HG03432 (cell line): ENCODE measurements around the gene UBR2.

Experiments used
- ATAC-seq: cut with Tn5 transposase; IDR thresholded peaks from one replicate; pipeline ENCODE4 v1.9.1; 2021; ENCODE audit warnings: mild to moderate bottlenecking, moderate library complexity; ENCODE audit not compliant: unreplicated experiment

Gene UBR2

DNA sequence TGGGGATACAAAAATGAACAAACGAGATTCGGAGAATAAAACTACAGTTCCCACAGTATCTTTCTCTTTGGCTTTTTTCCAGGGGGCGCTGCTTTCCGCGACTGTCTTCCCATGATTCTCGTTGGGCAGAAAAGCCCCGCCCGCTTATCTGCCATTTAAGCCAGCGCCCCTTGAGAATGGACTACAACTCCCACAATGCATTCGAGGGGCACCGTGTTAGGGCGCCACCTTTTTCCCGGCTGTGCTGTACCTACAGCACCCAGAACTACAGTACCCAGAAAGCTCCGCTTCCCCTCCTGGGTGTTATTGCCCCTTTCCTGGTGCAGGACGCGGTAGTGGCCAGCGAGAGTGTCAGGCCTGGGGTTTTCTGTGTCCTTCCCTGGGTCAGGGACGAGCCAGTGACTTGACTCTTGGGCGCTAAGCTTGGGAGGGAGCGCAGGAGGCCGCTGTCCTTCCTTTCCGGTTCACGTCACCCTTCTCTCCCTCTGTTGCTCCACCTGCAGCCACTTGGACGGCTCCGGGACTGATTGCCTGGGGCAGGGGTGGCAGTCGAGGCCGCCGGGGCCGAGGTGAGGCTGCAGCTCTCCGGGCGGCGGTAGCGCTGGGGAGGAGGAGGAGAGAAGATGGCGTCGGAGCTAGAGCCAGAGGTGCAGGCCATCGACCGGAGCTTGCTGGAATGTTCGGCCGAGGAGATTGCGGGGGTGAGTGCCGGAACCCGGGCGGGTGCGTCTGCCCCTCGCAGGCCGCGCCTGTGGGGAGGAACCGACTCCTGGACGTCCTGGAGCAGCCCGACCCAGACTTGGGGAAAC is at the start of gene UBR2:
UBR2 (plus strand) TSS at position 333 of the 809 bp plus-strand sequence; CDS start at position 624, 291 bp downstream.
- ATAC-seq: peak; percentile 94

DNA sequence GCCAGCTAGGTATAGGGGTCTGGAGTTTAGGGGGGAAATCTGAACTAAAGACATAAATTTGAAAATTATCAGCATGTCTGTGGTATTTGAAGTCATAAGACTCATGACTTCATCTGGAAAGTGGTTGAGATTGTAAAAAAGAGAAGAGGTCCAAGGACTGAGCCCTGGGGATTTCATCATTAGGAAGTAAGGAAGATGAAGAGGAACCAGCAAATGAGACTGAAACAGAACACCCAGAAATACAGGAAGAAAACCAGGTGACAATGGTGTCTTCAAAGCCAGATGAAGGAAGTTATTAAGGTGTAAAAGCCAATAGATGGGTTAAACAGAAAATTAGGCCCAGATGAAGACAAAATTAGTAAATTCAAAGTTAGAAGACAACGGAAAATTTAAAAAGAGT is 49.1 kb upstream of the UBR2 start:
- no peak for ATAC-seq

DNA sequence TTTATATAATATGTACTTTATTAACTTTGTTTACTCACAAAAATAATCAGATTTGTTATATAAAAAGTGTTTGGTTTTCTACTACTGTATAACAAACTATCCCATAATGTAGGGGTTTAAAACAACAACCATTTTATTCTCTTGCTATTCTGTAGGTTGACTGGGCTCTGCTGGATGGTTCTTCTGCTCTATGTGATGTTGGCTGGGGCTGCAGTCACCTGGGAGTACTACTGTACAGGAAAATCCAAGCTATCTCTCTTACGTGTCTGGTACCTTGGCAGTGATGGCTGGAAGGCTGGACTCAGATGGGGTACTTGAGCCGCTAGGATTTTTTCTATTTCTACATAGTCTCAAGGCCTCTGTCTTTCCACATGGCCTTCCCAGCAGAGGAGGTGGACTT is 44.0 kb upstream of the UBR2 start:
- ATAC-seq: no peak

DNA sequence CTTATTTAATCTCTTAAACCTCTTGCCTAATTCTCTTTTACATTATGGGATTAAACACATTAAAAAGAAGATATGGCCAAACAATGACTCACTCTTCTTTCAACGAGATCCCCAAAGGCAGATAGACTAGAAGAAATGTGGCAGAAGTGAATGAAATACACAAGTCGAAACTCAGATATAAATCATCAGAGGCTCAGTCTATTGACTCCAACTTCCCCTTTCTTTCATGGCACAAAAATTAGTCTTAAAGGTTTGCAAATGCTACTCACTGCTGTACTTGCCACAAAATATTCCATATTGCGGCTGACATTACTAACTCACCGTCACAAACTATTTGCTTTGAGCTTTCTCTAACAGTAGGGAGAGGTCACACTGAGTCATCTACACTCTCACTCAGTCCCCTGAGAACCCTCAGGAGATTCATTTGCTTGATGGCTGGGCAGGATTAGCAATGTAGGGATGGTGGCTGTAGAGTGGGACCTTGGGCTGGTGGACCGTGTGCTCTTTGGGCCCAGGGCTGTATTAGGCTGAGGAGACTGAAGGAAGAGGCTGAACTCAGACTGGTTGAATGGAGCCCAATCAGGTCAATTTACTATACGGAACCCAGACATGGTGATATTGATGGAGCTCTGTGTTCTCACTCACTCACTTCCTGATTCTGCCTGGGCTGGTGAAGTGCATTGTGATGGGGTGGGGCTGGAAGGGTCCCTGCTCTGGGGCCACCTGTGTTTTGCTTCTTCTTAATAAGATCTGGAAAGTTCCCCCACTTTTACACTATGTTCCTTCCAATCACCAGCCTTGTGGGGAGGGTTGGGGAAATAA is 42.8 kb upstream of the UBR2 start:
- peak; percentile 76 for ATAC-seq

DNA sequence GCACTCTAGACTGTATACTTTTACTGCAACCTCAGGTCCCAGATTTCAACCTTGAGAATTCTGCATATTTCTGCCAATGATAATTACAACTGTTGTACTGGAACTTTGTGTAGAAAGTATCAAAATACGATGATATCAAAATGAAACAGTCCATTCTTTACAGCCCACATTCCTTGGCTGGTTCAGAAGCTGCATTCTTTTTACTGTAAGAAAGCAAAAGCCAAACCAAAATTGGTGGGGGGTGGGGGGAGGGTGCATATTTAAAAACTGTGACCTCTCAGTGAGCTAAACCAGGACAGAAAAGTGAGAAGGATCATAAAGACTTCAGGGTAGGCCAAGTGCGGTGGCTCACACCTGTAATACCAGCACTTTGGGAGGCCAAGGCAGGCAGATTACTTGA is 41.8 kb upstream of the UBR2 start:
- ATAC-seq: no peak

DNA sequence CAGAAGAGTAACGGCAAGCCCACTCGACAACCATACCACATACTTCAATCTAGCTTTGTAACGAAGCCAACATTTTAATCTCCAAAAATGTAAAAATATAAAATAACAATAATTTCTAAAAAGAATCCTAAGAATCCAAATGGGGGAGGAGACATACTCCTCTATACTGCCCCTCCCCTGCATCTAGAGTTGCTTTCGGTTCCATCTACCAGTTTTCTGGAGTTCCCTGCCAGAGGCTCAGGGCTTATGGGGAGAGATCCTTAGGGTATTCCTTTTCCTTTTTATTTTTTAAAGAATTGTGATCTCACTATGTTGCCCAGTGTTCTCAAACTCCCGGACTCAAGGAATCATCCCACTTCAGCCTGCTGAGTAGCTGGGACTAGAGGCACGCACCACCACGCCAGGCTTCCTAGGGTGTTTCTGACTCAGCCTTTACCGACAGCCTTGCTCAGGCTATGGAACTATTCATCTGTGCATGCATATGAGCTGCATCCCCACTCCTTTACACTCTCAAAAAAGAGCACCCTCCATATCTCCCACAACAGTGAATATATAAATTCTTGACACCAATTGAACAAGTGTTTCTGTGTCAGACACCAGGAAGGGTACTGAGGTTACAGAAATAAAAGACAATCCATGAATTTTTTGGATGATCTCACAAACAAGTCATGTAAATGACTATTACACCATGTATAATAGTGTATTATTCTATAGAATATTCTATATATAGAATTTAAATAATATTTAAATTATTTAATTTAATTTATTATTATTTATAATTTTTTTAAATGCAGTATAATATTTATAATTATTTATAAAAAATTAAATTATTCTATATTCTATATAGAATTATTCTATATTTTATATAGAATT is 40.7 kb upstream of the UBR2 start:
- no peak for ATAC-seq

DNA sequence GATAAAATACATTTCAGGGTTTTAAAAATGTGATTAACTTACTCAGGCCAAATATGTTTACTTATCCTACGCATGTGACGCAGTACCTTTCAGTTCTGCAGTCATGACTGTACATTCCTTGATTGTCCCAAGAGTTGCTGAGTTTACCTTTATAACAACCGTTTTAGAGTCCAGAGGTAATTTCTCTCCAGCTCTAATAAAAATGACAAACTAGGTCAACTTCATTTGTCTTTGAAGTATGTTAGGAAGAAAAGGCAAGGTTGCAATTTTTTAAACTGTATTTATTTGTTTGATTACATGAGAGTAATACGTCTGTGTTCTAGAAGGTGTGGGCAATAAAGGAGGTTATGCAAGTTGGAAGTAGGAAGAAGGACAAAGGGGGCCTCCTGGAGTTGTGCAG is 38.6 kb upstream of the UBR2 start:
- ATAC-seq: no peak

DNA sequence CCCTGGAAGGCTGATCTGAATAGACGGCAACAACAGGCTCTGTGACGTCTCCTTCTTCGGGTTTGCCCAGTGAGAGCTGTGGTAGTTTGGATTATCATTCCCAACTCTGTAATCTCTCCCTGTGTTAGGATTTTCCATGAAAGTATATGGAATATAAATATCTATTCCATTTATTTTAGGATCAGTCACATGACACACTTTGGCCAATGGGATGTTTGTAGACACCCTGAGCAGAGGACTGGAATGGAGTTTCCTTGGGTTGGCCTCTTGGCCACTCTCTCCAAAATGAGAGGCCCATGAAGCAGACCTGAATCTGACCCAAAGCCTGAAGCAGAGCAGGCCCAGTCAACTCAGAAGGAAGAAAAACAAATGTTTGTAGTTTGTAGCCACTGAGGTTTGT is 37.2 kb upstream of the UBR2 start:
- no peak for ATAC-seq

DNA sequence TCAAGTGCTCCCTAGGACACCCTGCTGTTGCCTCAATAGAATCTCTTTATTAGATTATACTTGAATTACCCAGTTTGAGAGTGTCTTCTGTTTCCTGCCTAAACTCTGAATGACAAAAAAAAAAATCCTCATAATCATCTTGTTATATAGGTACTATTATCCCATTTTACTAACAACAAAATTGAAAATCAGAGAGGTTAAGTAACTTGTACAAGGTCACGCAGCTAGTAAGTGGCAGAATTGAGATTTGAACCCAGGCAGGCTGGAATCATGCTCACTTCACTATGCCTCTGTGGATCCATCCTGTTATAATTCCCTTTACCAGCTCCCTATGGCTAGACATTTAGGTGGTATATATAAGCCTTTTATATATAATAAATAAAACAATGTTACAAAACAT is 36.6 kb upstream of the UBR2 start:
- no peak for ATAC-seq

DNA sequence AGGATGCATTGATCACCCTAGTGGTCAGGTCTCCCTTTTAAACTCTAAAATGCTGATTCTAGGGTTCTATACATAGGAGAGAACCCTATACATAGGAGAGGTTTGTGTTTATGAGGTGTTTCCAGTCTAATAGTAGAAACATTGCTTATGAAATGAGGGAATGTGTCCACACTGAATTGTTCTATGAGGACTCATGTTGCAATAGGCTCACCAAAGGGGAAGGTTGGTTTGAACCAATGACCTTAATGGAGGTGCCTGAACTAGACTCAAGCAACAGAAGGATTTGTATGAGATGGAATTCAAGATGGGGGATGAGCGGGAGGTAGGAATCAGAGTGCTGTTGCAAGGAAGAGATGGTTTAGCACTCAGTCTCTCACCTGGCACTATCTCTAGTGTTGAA is 33.5 kb upstream of the UBR2 start:
- ATAC-seq: no peak

DNA sequence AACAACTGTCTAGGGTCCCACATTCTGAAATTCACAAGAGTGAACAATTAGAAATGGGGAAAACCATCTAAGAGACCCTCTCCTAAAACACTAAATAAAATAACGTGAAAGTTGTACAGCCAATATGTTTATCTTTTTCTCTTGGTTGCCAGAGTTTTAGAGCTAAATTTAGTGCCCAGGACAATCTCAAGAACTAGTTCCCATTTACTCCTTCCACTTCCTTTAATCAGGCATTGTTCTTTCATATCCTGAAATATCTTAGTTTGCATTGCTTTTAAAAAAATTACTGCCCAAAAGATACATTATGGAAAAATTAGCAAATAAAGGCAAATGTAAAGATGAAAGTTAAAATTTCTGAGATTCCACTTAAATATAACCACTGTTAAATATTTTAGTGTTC is 33.1 kb upstream of the UBR2 start:
- no peak for ATAC-seq

DNA sequence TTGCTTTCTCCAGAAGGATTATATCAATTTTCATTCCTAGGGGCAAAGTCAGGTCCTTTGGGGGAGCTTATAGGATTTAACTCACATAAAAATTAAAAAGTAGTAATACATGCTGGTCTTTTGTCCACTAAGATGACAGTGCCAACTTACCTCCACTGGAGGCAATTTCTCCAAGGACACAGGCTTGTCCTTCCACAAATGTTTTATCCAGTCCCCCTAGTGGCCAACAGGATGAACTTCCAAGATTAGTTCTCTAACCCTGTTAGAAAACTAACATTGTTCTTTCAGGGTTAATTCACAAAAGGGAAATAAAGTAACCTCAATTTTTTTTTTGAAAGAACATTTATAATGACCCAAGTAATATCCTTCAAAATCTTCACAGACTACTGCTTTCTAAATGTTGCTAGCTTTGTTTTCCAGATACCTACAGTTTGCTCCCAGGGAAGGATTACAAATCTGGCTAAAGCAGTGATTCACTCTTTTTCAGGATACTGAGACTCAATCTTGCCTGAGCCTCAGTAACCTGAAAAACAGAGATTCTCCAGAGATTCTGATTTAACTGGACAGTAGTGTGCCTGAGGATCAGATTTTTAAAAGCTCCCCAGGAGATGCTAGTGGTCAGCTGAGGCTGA is 31.7 kb upstream of the UBR2 start:
- ATAC-seq: no peak

DNA sequence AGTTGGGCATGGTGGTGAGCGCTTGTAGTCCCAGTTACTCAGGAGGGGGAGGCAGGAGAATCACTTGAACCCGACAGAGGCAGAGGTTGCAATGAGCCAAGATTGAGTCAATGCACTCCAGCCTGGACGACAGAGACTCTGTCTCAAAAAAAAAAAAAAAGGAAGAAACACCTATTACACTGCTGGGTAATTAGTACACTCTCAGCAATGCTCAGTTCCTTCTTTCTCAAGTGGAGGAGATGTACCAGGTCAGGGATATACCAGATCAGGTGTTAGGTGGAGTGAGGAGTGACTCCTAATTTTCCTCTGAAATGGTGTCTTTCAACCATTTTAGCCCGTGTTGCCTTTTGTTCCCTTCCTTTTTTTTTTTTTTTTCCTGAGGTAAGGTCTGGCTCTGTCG is 30.0 kb upstream of the UBR2 start:
- no peak for ATAC-seq

DNA sequence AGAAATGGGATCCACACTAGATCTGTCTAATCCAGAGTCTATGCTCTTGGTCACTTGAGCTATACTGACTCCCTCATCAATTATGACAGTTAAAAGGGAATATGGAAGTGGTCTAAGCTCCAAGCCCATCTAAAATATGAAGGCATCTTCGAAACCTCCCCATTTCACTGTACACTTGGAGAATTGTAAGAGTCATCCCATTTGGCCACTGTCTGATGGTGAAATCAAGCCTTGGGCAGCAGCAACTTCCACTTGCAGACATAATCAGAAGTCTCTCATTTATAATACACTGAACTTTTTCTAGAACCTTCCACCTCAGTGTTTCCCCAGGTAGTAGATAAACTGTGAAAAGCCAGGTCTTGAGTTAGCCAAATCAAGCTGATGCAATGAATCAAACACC is 26.3 kb upstream of the UBR2 start:
- ATAC-seq: no peak

DNA sequence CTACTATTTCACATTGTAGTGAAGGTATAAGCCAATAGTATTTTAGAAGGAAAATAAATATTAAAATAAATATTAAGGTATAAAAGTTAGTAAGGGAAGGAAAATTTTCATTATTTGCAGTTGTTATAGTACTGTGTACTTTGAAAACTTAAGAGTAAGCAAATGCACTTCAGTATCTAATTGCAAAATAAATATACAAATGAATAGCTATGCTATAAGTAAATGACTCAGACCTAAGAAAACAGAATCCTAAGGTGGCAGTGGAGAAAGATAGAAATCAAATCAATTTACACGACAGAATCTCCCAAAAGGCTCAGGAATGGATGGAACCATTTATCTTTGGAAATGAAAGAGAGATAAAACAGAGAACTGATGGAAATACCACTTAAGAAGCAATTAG is 24.7 kb upstream of the UBR2 start:
- no peak for ATAC-seq

DNA sequence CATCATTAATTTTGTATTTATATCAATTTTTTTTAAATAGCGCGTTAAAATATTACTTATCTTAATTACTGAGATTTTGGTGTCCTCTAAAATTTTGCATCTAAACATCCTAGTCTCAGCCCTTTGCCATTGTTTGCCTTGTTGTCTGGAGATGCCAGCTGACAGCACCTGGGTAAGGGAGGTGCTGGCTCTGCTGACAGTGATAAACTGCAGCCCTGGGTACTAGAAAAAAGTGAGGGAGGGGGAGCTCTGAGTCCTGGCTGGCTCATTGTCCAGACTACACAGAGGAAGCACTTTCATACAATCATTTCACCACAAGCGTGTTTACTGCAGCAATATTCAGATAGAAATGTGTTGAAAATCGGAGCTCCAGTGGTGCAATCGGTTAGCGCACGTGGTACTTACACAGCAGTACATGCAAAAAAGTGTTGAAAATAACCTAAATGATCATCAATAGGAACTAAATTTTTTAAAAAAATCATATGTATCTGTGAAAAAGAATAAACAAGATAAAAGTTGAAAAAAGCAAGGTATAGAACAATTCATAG is 18.5 kb upstream of the UBR2 start:
- no peak for ATAC-seq

DNA sequence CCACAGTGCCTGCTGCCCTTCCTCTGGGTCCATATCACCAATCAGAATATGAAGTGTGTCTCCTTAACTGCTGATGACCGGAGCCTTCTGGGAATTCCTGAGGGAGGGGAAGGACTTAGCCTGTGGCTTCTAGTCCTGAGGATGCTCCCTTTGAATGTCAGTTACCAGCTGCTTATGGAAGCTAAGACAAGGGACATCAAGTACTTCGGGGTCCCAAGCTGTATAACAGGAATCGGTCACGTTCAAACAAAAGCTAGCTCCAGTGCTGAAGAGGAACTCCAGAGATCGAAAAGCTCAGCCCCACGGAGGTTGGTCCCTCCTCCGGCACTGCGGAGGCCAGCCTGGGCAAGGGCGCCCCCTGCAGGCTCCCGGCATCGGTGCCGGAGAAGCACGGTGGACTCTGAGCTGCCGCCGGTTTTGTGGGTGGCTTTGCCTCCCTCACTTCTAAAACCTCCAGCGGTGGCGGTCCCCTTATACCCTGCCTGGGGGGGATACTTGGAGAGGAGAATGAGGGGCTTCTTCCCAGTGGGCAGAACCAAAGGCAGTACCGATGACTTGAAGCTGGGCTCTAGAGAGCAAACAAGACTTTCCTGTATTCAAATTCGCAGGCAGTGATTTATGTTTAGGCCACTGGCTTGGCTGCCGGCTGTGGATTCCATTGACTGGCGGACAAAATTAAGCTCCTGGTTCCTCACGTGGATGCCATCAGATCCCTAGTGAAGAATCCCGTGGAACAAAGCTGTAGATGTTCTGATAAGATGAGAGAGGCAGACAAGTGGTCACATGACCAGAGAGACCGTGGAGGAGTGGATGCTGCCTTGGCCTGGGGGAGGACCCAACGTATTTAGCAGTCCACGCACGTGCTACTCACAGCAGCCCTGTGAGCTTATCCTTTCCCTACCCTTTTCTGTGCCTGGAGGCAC is 16.2 kb upstream of the UBR2 start:
- ATAC-seq: peak; percentile 86

DNA sequence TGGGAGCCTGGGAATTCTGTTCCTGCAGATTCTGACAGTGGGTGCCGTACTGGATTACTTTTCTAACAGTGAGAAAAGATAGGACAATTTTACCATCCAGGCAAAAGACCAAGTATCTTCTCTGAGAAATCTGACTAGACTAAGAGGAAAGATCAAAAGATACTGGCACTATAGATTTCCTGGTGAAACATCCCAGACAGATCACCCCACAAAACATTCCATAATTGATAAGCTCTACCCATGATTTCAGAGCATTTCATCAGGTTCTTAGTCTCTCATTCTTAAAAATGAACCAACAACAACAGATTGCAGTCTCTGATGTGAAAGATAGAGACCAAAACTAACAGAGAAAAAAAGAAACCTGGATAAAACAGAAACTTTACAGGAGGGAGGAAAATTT is 13.6 kb upstream of the UBR2 start:
- no peak for ATAC-seq

DNA sequence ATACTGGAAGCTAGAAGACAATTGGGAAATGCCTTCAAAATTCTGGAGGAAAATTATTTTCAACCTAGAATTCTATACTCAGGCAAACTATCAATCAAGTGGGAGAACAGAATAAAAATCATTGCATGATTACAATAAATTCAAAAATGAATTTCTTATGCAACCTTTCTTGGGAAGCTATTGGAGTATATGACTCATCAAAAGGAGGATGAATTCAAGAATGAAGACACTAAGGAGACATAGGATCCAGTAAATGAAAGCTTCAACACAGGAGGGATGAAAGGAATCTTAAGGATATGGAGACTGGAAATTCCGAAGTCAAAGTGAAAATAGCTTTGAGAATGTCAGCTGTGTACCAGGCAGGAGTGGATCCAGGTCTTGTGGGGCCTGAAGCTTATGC is 12.6 kb upstream of the UBR2 start:
- no peak for ATAC-seq

DNA sequence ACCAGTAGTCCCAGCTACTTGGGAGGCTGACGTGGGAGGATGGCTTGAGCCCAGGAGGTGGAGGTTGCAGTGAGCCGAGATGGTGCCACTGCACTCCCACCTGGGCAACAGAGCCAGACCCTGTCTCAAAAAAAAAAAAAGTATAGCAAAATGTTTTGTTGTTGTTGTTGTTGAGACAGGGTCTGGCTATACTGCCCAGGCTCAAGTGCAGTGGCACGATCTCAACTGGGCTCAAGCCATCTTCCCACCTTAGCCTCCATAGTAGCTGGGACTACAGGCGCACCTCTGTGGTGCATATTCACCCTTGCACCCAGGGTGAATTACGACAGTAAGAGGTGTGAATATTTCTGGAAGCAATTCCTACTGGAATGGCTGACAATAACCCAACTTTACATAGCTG is 11.4 kb upstream of the UBR2 start:
- ATAC-seq: no peak
